Stimulated activated CD8-positive, alpha-beta memory T cell treated with anti-CD3 and anti-CD28 coated beads, Interleukin-4, amount 100 ng/mL, for 1 hour (primary cell): ENCODE measurements around the gene SCAPER.
"Not testable (repeated sequence)": the region's sequence is repeated elsewhere in the genome, so short reads cannot be mapped to it uniquely, and the experiment has no call there.

ENCODE experiments used
- DNase-seq, 2 donors: peaks; one replicate each; pipeline ENCODE4 v3.0.0-alpha.2; 2020; ENCODE audit warnings: low read depth in 2 of 2, low spot score in 1 of 2

The SCAPER gene

DNA sequence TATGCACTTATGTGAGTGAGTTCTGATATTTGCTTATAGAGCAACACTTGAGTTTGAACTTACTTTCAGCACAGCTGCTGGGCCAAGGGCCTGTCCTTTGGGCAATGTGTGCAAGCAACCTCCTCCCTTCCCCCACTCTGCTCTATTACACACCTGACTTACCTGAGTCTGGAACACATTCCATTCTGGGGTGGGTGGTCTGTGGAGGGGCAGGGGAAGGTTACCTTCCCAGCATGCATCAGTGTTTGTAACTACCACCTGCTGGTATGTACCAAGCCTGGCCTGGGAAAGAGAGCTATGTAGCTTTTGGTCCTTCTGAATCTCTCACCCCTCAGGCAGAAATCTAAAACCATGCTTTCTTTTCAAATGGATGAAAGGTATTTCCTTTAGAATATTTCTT is 465.6 kb downstream of the SCAPER start:
- no peak for DNase-seq

DNA sequence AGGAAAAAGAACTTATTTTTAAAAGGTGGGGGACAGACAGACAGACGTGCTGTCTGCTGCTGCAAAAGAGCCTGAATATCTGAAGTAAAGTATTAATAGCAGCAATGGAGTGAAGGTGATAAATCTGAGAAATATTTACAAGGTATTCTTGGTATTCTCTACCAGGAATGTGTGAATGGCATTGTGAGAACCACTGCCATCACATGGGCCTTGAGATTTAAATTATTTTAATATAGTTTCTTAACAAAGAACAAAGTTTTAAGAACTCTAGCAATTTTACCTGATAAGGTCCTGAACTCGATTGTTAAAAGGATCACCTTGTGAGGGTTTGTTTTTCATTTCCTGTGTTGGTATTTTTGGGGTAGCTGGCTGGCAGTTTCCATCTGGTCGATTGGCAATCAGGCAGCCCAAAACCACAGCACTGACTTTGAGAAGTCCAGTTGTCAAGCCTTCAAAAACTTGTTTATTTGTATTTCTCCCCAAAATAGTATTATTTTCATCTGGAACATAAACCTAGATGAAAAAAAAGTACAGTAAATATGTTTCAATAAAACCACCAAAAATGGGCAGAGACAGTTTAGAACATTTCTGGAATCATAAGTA is 471.2 kb downstream of the SCAPER start:
- no peak for DNase-seq

GRCh38 chr15:76433036-76433435 is 472.1 kb downstream of the SCAPER start:
- not testable (repeated sequence) for DNase-seq

DNA sequence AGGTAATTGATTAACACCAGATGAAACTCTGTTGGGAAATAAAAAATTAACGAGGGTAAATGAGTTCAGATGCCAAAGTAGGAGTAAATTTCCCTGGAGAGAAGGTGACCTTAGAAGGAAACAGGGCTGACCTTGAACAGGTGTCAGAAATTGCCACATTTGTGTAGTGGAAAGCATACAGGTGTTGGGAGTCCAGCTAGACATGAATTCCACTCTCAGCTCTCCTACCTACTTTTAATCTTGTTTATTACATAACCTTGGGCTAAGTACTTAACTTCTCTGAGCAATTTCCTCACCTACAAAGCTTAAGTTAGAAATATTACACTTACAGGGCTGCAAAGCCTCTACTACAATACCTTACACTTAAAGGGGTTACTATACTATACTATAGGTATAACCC is 472.5 kb downstream of the SCAPER start:
- no peak for DNase-seq

- DNase-seq = no peak
Observed at GRCh38 chr15:76431971-76432370, 473.2 kb downstream of the SCAPER start.

DNA sequence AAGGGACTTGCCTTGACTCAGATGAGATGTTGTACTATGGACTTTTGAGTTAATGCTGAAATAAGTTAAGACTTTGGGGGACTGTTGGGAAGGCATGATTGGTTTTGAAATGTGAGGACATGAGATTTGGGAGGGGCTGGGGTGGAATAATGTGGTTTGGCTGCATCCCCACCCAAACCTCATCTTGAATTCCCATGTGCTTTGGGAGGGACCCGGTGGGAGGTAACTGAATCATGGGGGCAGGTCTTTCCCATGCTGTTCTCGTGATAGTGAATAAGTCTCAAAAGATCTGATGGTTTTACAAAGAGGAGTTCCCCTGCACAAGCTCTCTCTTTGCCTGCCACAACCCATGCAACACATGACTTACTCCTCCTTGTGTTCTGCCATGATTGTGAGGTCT is 474.4 kb downstream of the SCAPER start:
- DNase-seq = not testable (repeated sequence)

DNA sequence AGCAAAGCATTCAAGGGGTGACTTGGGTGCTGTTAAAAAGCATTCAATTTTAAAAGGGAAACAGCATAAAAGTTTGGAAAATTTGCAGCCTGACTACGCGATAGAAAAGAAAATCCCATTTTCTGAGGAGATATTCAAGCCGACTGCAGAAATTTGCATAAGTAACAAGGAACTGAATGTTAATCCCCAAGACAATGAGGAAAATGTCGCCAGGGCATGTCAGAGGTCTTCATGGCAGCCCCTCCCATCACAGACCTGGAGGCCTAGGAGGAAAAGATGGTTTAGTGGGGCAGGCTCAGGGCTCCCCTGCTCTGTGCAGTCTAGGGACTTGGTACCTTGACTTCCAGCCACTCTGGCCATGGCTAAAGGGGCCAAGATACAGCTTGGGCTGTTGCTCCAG is 475.5 kb downstream of the SCAPER start:
- no peak for DNase-seq

DNA sequence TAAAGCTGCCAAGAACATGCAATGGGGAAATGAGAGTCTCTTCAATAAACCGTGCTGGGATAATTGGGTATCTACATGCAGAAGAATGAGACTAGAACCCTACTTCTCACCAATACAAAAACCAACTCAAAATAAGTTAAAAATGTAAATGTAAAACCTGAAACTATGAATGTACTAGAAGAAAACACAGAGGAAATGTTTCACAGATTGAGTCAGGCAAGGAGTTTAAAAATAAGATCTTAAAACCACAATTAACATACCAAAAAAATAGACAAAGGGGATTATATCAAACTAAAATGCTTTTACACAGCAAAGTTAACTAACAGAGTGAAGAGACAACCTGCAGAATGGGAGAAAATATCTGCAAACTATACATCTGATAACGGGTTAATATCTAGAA is 478.2 kb downstream of the SCAPER start:
- DNase-seq = no peak

- DNase-seq = no peak
Observed at GRCh38 chr15:76418352-76419140, 486.6 kb downstream of the SCAPER start.

DNA sequence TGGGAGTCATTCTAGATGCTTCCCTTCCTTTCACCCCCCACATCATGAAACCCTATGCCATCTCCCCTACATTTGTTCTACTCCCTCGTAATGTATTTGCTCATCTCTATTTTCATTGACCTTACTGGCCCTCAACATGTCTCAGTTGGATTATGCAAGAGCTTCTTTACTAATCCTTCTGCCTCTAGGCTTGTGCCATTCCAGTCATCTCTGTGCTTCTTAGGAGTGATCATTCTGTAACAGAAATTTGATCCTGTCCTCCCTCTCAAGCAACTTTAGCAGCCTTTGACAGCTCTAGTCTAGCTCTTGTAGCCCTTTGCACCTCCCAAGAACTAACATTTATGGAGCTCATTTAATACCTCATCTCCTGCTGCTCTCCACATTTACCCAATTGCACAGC is 503.9 kb downstream of the SCAPER start:
- no peak for DNase-seq

- DNase-seq = no peak
Observed at GRCh38 chr15:76398317-76399104, 506.6 kb downstream of the SCAPER start.

GRCh38 chr15:76393614-76394013 is 511.5 kb downstream of the SCAPER start:
- no peak for DNase-seq

GRCh38 chr15:76391847-76392246 is 513.3 kb downstream of the SCAPER start:
- no peak for DNase-seq

- no peak for DNase-seq
Observed at GRCh38 chr15:76391309-76391708, 513.8 kb downstream of the SCAPER start.

DNA sequence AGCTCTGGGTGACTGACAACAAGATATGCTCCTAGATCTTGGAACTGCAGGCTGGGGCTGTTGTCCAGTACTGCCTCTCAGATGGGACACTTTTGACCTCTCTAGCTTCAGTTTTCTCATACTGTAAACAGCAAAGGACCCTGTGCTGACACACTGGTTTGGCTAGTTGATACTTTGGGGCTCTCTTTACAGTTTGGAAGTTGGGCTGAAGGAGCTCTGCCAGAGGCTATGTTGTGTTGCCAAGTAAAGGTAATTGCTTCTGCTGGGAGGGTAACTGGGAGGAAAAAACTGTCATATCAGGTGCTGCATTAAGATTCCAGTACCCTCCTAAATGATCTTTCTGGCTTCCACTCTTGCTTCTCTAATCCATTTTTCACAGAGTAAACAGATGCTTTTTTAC is 514.6 kb downstream of the SCAPER start:
- no peak for DNase-seq

DNA sequence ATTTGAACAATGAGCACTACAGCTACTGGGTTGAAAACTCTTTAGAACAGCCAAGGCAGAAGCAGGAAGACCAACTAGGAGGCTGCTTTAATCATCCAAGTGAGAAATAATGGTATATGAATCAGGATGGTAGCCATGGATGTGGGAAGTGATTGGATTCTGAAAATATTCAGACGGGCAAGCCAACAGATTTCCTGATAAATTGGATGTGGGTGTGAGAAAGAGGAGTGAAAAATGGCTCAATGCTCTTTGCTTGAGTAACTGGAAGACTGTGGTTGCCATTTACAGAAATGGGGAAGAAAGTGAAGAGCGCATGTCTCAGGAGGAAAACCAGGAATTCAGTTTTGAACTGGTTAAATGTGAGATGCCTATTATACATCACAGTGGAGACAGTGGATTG is 518.2 kb downstream of the SCAPER start:
- no peak for DNase-seq

DNA sequence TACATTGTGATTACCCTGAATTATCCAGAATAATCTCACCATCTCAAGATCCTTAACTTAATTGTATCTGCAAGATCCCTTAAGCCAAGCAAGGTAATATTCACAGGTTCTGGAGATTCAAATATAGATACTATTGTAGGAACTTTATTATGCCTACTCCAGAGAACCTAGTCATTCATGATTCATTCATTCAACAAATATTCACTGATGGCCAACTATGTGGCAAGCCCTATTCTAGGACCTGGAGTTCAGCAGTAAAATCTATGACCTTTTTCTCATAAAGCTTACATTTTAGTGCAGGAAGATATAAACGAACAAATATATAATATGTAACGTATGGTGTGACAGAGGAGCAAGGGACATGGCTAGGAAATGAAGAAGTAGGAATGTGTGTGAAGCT is 519.0 kb downstream of the SCAPER start:
- DNase-seq = no peak

- DNase-seq = no peak
Observed at GRCh38 chr15:76384409-76384808, 520.7 kb downstream of the SCAPER start.

DNA sequence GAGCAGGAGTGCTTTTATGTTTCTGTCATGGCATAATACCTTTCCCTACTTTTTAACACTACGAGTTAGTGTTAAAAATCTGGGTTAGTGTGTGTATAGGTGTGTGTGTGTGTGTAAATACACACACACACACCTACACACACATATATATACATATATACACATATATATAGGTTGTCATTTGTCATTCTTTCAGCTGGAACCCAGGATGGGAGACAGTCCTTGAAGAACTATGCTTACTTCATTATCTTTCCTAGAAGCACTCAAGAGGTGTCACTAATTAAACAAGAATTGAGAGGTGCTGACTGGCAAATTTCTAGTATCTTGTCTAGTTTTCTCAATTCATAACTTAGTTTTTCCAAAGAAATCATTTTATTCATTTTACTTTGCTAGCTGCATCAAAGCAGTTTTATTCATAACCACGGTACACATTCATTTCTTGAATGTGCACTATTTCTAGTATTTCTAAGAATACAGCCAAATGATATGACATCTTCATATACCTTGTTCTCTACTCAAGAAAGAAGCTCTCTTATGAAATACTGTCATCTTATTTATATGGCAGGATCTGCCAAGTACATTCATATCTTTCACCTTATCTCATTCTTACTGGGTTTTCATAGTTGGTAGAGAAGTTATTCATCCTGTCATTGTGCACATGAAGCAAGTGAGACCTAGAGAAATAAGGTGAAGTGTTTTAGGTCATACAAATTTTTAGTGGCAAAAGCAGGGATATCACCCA is 522.0 kb downstream of the SCAPER start:
- no peak for DNase-seq

DNA sequence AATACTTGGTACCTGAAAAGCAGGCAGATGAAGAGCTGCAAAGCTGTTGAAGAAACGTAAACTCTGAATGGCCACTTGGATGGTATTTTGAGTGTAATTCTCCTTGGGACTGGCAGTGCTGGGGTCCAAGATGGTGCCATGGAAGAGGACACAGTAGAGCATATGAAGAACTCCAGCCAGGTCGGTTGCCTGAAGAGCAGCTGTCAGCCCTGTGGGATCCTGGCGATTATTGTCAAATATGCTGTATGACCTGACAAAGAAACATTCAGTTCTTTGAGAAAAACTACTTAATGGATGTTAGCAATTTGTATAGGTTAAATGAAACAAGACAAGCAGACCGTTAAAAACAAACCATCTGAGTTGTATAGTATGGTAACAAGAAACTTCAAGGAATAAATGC is 523.8 kb downstream of the SCAPER start:
- no peak for DNase-seq

DNA sequence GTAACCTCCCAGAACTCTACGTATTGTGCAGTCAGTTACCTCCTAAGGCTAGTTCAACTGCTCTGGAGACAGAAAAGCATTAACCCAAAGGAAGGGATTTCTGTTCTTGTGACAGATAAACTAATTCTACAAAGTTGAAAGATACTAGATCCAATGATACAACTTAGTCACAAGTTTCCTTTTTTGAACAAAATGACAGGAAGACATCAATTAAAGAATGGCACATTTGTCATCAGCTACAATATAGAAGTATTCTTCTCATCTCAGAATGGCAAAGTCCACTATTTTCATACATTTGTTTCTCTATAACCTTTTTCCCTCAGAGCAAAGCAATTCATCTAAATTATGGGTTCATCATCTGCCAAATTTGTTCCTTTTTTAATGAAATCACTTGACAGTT is 524.9 kb downstream of the SCAPER start:
- no peak for DNase-seq
